A549 (cell line): ENCODE data around the gene ATF4. TPM values are rescaled to one million over a fixed set of nuclear protein-coding genes. Genes with fewer than 3 reads are reported as not detected.

ENCODE experiments used
- ATAC-seq, 2 experiments: fragments of 200-7000 bp in 1 of 2; fragments of >200 bp in 1 of 2; cut with Nextera tagmentation in 1 of 2; cut with Tn5 transposase in 1 of 2; 3 replicates each; pipeline versions ENCODE4 v1.8.0 to v1.9.1; 2018 to 2020; ENCODE audit warnings: mild to moderate bottlenecking in 1 of 2, moderate library complexity in 1 of 2
- CTCF ChIA-PET: fragments of 300-600 bp; sonication (Branson Sonifier 250); formaldehyde crosslinking; extraction: SDS; loops from one replicate; lab custom pipeline; 2021; ENCODE audit warnings: antibody characterized with exemption, inconsistent platforms; lab: Yijun Ruan, JAX
- POLR2A ChIA-PET: fragments of 350-600 bp; formaldehyde crosslinking; extraction: SDS; loops from one replicate; lab custom pipeline; 2021; ENCODE audit warnings: antibody characterized with exemption, inconsistent platforms; lab: Yijun Ruan, JAX
- DNase-seq, 2 experiments: peaks; one replicate each; pipeline versions ENCODE4 v3.0.0 to v3.0.0-alpha.2; 2011 to 2016; ENCODE audit warnings: low read depth in 1 of 2, low spot score in 1 of 2
- FAIRE-seq: peaks from 2 replicates; lab custom pipeline; 2011; peaks lifted over from hg19 to GRCh38; lab: Jason Lieb, UNC
- H3K27ac ChIP-seq, 2 experiments: fragments of >200 bp; sonication (Bioruptor Twin); formaldehyde crosslinking; 3 replicates each; pipeline ENCODE4 v1.5.1; 2016 to 2017
- H3K4me1 ChIP-seq: fragments of >200 bp; sonication (Bioruptor Twin); formaldehyde crosslinking; 3 replicates; pipeline ENCODE4 v1.6.1; 2016
- H3K4me2 ChIP-seq: fragments of >200 bp; sonication (Bioruptor Twin); formaldehyde crosslinking; 3 replicates; pipeline ENCODE4 v1.6.1; 2016
- H3K4me3 ChIP-seq: fragments of >200 bp; sonication (Bioruptor Twin); formaldehyde crosslinking; 3 replicates; pipeline ENCODE4 v1.5.1; 2016
- H3K9me3 ChIP-seq: fragments of >200 bp; sonication (Bioruptor Twin); formaldehyde crosslinking; 3 replicates; pipeline ENCODE4 v1.6.1; 2016
- CBX8 ChIP-seq: fragments of 200-600 bp; sonication (generic); IDR thresholded peaks from 2 replicates; pipeline ENCODE4 v1.6.1; 2016
- CEBPB ChIP-seq, 2 experiments: fragments of >200 bp in 1 of 2; sonication (Bioruptor Twin) in 1 of 2; formaldehyde crosslinking in 1 of 2; IDR thresholded peaks; 2 replicates each; pipeline ENCODE4 v1.6.1; 2012 to 2016
- CHD4 ChIP-seq: fragments of 200-600 bp; sonication (generic); IDR thresholded peaks from 2 replicates; pipeline ENCODE4 v1.6.1; 2016; ENCODE audit warnings: antibody characterized with exemption, mild to moderate bottlenecking, borderline replicate concordance
- EHMT2 ChIP-seq: fragments of 200-600 bp; sonication (generic); IDR thresholded peaks from 2 replicates; pipeline ENCODE4 v1.6.1; 2016; ENCODE audit warnings: antibody characterized with exemption, low read depth, mild to moderate bottlenecking, moderate library complexity
- ESRRA ChIP-seq: fragments of 150-350 bp; IDR thresholded peaks from 2 replicates; pipeline ENCODE4 v1.6.1; 2014; ENCODE audit warnings: mild to moderate bottlenecking, low read length, borderline replicate concordance
- FOSB ChIP-seq: fragments of 250-450 bp; sonication (Bioruptor Pico); IDR thresholded peaks from 2 replicates; pipeline ENCODE4 v1.5.0; 2020; ENCODE audit warnings: mild to moderate bottlenecking, moderate library complexity
- FOSL2 ChIP-seq, 2 experiments: fragments of 450-650 bp in 1 of 2; fragments of >200 bp in 1 of 2; sonication (Bioruptor Twin) in 1 of 2; formaldehyde crosslinking; IDR thresholded peaks; 2 replicates each; pipeline versions ENCODE4 v1.5.0 to v1.6.1; 2016 to 2020; ENCODE audit warnings: mild to moderate bottlenecking in 1 of 2, moderate library complexity in 1 of 2
- HMGXB4 ChIP-seq: fragments of 250-450 bp; sonication (Bioruptor Pico); IDR thresholded peaks from 2 replicates; pipeline ENCODE4 v1.5.0; 2021; ENCODE audit warnings: mild to moderate bottlenecking, moderate library complexity, borderline replicate concordance
- HOXB13 ChIP-seq: fragments of 250-450 bp; sonication (Bioruptor Pico); IDR thresholded peaks from 2 replicates; pipeline ENCODE4 v1.5.0; 2020; ENCODE audit warnings: low read depth, mild to moderate bottlenecking, moderate library complexity
- JUN ChIP-seq, 2 experiments: fragments of >200 bp; sonication (Bioruptor Twin); formaldehyde crosslinking; IDR thresholded peaks; 2 replicates in 1 of 2; 3 replicates in 1 of 2; pipeline ENCODE4 v1.6.1; 2016 to 2017
- KDM1A ChIP-seq: fragments of 200-600 bp; sonication (generic); IDR thresholded peaks from 2 replicates; pipeline ENCODE4 v1.6.1; 2016; ENCODE audit warnings: low read depth, mild to moderate bottlenecking
- KDM5A ChIP-seq: fragments of 200-600 bp; sonication (generic); IDR thresholded peaks from 2 replicates; pipeline ENCODE4 v1.6.1; 2016; ENCODE audit warnings: antibody characterized with exemption, mild to moderate bottlenecking
- MAZ ChIP-seq: fragments of 150-350 bp; IDR thresholded peaks from 2 replicates; pipeline ENCODE4 v1.6.1; 2014; ENCODE audit warnings: antibody characterized with exemption, low read depth, low read length, borderline replicate concordance
- NFE2L2 ChIP-seq: fragments of 150-350 bp; conservative IDR thresholded peaks from 2 replicates; pipeline ENCODE4 v1.6.1; 2014; ENCODE audit warnings: low read length
- POLR2AphosphoS2 ChIP-seq: conservative IDR thresholded peaks from 2 replicates; pipeline ENCODE4 v1.6.1; 2012; ENCODE audit warnings: low read length, improper control_type of control experiment, inconsistent platforms
- RAD21 ChIP-seq, 2 experiments: fragments of >200 bp in 1 of 2; sonication (Bioruptor Twin) in 1 of 2; formaldehyde crosslinking in 1 of 2; IDR thresholded peaks in 1 of 2; conservative IDR thresholded peaks in 1 of 2; 2 replicates in 1 of 2; 3 replicates in 1 of 2; pipeline ENCODE4 v1.6.1; 2012 to 2018; ENCODE audit warnings: inconsistent platforms in 1 of 2
- RARB ChIP-seq: fragments of 250-450 bp; sonication (Bioruptor Pico); IDR thresholded peaks from 2 replicates; pipeline ENCODE4 v1.8.0; 2021; ENCODE audit warnings: mild to moderate bottlenecking, moderate library complexity
- RCOR1 ChIP-seq: fragments of 150-350 bp; IDR thresholded peaks from 2 replicates; pipeline ENCODE4 v1.6.1; 2014; ENCODE audit warnings: antibody characterized with exemption, low read length, low read depth
- RFX5 ChIP-seq: fragments of 450-650 bp; IDR thresholded peaks from 2 replicates; pipeline ENCODE4 v1.7.1; 2014; ENCODE audit warnings: antibody characterized with exemption, mild to moderate bottlenecking, moderate library complexity
- ZC3H11A ChIP-seq: fragments of 450-650 bp; IDR thresholded peaks from 2 replicates; pipeline ENCODE4 v1.6.1; 2014; ENCODE audit warnings: antibody characterized with exemption, mild to moderate bottlenecking
- ZFP36 ChIP-seq: fragments of 450-650 bp; IDR thresholded peaks from 2 replicates; pipeline ENCODE4 v1.6.1; 2014; ENCODE audit warnings: borderline replicate concordance; ENCODE audit not compliant: partially characterized antibody
- ZSCAN20 ChIP-seq: fragments of 250-450 bp; sonication (Bioruptor Pico); IDR thresholded peaks from 2 replicates; pipeline ENCODE4 v1.8.0; 2022; ENCODE audit warnings: mild to moderate bottlenecking, moderate library complexity
- whole genome bisulfite sequencing: methylation state at CpG from one replicate; pipeline ENCODE4 v1.1.6; 2017; ENCODE audit errors: missing lambda C conversion rate; 5-methylcytosine and 5-hydroxymethylcytosine counted together
- polyA plus RNA-seq, 4 experiments: library from polyadenylated mRNA; depleted of rRNA in 3 of 4; stranded (reverse); fragments of >200 nt; fragmentation: RNase III in 1 of 4; extraction: RNeasy Plus Mini Kit Qiagen cat#74134 plus additional on column Dnase treatment in 1 of 4; gene quantifications; 2 replicates in 3 of 4; 3 replicates in 1 of 4; pipeline ENCODE4 v1.2.3, GENCODE V29; 2011 to 2017
- TF ChIP-seq, protein P1 (sequence below): fragments of 150-350 bp; IDR thresholded peaks from 2 replicates; pipeline ENCODE4 v1.6.1; 2014; ENCODE audit warnings: low read depth, mild to moderate bottlenecking, low read length
- TF ChIP-seq, protein P2 (sequence below): fragments of >200 bp; sonication (Bioruptor Twin); formaldehyde crosslinking; IDR thresholded peaks from 3 replicates; pipeline ENCODE4 v1.6.1; 2016

Gene ATF4
- polyA plus RNA-seq, 2 of the 4 experiments (the other 2 are of a cell fraction), result 242 to 593 TPM

DNA sequence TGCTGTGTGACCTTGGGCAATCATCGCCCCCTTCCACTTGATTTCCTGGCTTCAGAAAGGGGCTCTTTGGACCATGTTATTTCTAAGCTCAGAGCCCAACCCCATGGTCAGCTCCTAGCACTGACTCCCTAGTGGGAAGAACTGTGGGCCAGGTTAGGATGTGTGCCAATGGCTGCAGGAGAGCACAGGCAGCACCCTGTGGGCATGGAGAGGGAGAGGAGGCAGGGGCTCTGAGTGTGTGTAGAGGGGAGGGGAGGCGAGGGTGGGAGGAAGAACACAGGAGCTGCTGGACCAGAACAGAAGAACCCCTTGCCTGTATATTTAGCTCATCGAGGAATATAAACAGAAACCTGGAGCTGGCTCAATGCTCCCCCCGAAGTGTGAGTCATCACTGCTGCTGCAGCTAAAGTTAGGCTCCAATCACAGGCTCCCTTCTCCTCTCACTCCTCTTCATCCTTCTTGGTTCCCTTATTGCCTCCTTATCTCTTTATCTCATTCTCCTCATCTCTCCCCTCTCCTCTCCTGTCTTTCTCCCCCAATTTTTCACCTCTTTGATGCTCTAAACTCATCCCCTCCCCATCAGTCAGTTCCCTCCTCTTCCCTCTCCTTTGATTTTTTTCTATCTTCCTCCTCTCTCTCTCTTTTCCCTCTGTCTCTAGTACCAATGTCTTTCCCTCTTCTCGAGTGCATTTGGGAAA lies 26.7 kb downstream of the ATF4 start:
- H3K4me3 ChIP-seq, result no peak overlapping the region
- no peak for FAIRE-seq
- whole genome bisulfite sequencing, result 0% methylated on average over 5 of the region's 5 CpGs
- CTCF ChIA-PET, result interaction anchor here (1.2 to 37.2 kb wide), 2 partner anchors 9 to 481 kb away, joined by 3 to 899 read pairs; no protein-coding TSS in a partner anchor
- H3K9me3 ChIP-seq, result no peaks in the 10 kb centered on the region
- peak in 1 of 2 experiments; percentile 33; a peak in 1 of 6 replicates for ATAC-seq
- no peak for TF ChIP-seq FOSB (CRISPR knock-in tag)
- TF ChIP-seq FOSL2 (IDR thresholded peaks at IDR 0.05), result no peak
- 0 out of 2 replicates have a peak, but pooled peaks have one; percentile 12 for TF ChIP-seq FOSL2 (CRISPR knock-in tag; IDR thresholded peaks at IDR 0.05)
- no peak for TF ChIP-seq POLR2AphosphoS2
- TF ChIP-seq RAD21 (conservative IDR thresholded peaks at IDR 0.05 in 1 of 2, IDR thresholded peaks at IDR 0.05 in 1 of 2), result no peak
- no peak for TF ChIP-seq JUN (IDR thresholded peaks at IDR 0.05)
- no peak for DNase-seq
- no peak overlapping the region for H3K27ac ChIP-seq
- no peaks in the 10 kb centered on the region for H3K4me1 ChIP-seq
- POLR2A ChIA-PET, result no interaction called here
- H3K4me2 ChIP-seq, result peak overlapping the region; percentile 23; the same call in 1 of the 3 replicates

DNA sequence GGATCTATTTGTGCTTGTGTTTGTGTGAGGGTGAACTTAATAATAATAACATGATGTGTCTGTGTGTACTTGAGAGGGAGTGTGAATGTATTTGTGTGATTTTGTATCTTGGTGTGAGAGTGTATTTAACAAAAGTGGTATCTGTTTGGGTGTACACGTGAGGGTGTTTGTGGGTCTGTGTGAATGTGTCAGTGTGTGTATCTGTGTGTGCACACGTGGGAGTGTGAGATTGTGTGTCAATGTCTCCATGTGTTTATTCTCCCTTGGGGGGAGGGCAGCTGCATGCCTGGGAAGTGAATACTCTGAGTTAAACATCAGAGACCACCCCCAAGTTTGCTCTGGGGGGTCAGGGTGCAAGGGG lies 27.2 kb downstream of the ATF4 start:
- FAIRE-seq, result no peak
- TF ChIP-seq CHD4, result no peak
- TF ChIP-seq HMGXB4 (CRISPR knock-in tag), result no peak
- TF ChIP-seq KDM1A, result no peak
- no peak for TF ChIP-seq HOXB13 (CRISPR knock-in tag)
- TF ChIP-seq, all 56 proteins: peak for 0
- Histone ChIP-seq H3K9me3 (no peaks in the 10 kb centered on the region), H3K27ac (no peak overlapping the region), H3K4me2 (no peak overlapping the region), H3K4me1 (no peaks in the 10 kb centered on the region), H3K4me3 (no peak overlapping the region)
- ATAC-seq (no peak), DNase-seq (no peak)
- WGBS, result 4% methylated on average over 2 of the region's 2 CpGs
- ChIA-PET POLR2A (no interaction called here), CTCF (interaction anchor here (1.1 to 37.2 kb wide), 3 partner anchors 9 to 481 kb away, joined by 3 to 899 read pairs (median 4); no protein-coding TSS in a partner anchor)

- H3K4me1 ChIP-seq, result no peaks in the 10 kb centered on the region
Measured at GRCh38 chr22:39553429-39553828, 33.1 kb downstream of the ATF4 start.

More at GRCh38 chr22:39553429-39553828, 33.1 kb downstream of the ATF4 start:
- DNase-seq, result no peak
- CTCF ChIA-PET, result interaction anchor here (1.0 to 37.2 kb wide), 2 partner anchors 18 to 475 kb away, joined by 3 to 899 read pairs; no protein-coding TSS in a partner anchor
- Histone ChIP-seq H3K4me3 (no peak overlapping the region), H3K4me2 (no peak overlapping the region)
- FAIRE-seq, result no peak
- TF ChIP-seq ZSCAN20 (no peak), MAZ (no peak), NFE2L2 (no peak), KDM1A (no peak), ZFP36 (no peak), ESRRA (no peak), JUN (IDR thresholded peaks at IDR 0.05) (no peak), CBX8 (no peak), EHMT2 (no peak), RARB (CRISPR knock-in tag) (no peak), KDM5A (no peak), RCOR1 (no peak), ZC3H11A (no peak), CEBPB (IDR thresholded peaks at IDR 0.05) (no peak), FOSB (CRISPR knock-in tag) (no peak), RFX5 (no peak)
- TF ChIP-seq, protein P1, sequence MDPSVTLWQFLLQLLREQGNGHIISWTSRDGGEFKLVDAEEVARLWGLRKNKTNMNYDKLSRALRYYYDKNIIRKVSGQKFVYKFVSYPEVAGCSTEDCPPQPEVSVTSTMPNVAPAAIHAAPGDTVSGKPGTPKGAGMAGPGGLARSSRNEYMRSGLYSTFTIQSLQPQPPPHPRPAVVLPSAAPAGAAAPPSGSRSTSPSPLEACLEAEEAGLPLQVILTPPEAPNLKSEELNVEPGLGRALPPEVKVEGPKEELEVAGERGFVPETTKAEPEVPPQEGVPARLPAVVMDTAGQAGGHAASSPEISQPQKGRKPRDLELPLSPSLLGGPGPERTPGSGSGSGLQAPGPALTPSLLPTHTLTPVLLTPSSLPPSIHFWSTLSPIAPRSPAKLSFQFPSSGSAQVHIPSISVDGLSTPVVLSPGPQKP, result no peak
- TF ChIP-seq, protein P2, sequence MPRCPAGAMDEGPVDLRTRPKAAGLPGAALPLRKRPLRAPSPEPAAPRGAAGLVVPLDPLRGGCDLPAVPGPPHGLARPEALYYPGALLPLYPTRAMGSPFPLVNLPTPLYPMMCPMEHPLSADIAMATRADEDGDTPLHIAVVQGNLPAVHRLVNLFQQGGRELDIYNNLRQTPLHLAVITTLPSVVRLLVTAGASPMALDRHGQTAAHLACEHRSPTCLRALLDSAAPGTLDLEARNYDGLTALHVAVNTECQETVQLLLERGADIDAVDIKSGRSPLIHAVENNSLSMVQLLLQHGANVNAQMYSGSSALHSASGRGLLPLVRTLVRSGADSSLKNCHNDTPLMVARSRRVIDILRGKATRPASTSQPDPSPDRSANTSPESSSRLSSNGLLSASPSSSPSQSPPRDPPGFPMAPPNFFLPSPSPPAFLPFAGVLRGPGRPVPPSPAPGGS, result no peak
- TF ChIP-seq, all 56 proteins: peak for 0
- no peaks in the 10 kb centered on the region for H3K9me3 ChIP-seq
- no peak overlapping the region for H3K27ac ChIP-seq
- WGBS, result 100% methylated on average over 2 of the region's 3 CpGs
- ATAC-seq, result no peak
- POLR2A ChIA-PET, result no interaction called here
